OCI-LY1 (cell line): ENCODE results near the gene RNF207.

Experiments used
- CTCF ChIP-seq: fragments of 200-600 bp; sonication (generic), shearing (Covaris generic); IDR thresholded peaks from 2 replicates; pipeline ENCODE4 v1.5.1; 2017; ENCODE audit warnings: mild to moderate bottlenecking, antibody characterized with exemption, low read length, moderate library complexity, mixed read lengths
- EZH2 ChIP-seq: fragments of 200-600 bp; sonication (generic), shearing (Covaris generic); IDR thresholded peaks from 2 replicates; pipeline ENCODE4 v1.8.0; 2017; ENCODE audit warnings: borderline replicate concordance, mixed run types, mild to moderate bottlenecking, antibody characterized with exemption, low read length, moderate library complexity, mixed read lengths

- TF ChIP-seq EZH2 (no peak), CTCF (no peak)
Measured at GRCh38 chr1:6266641-6267040, 60.7 kb downstream of the RNF207 start.
